Aorta (tissue), 5 donors: ENCODE data around the gene OLFM3. TPM values are rescaled to one million over a fixed set of nuclear protein-coding genes. Genes with fewer than 3 reads are reported as not detected.

Experiments
- ATAC-seq: fragments of 200-7000 bp; cut with Tn5 transposase; one replicate; pipeline ENCODE4 v1.9.1; 2022; ENCODE audit warnings: moderate library complexity; ENCODE audit not compliant: low FRiP score
- DNase-seq, 2 donors: peaks; one replicate each; pipeline ENCODE4 v3.0.0-alpha.2; 2020
- H3K27ac ChIP-seq, 2 donors: one replicate each; pipeline ENCODE4 v1.5.1; 2013; ENCODE audit warnings: low read length in 2 of 2, mild to moderate bottlenecking in 2 of 2, moderate library complexity in 2 of 2, control low read depth in 1 of 2, inconsistent platforms in 1 of 2, low read depth in 1 of 2
- H3K27me3 ChIP-seq, 2 donors: one replicate each; pipeline ENCODE4 v1.6.1; 2013; ENCODE audit warnings: control low read depth in 1 of 2, low read length in 1 of 2, mild to moderate bottlenecking in 1 of 2, moderate library complexity in 1 of 2; ENCODE audit not compliant: insufficient read depth in 2 of 2, control insufficient read depth in 1 of 2
- H3K36me3 ChIP-seq, 2 donors: one replicate each; pipeline ENCODE4 v1.6.1; 2013; ENCODE audit warnings: control low read depth in 1 of 2, low read length in 1 of 2, mild to moderate bottlenecking in 1 of 2; ENCODE audit not compliant: insufficient read depth in 2 of 2, control insufficient read depth in 1 of 2
- H3K4me1 ChIP-seq, 2 donors: one replicate each; pipeline ENCODE4 v1.6.1; 2013; ENCODE audit warnings: low read length in 2 of 2, control low read depth in 1 of 2, mild to moderate bottlenecking in 1 of 2, moderate library complexity in 1 of 2; ENCODE audit not compliant: insufficient read depth in 2 of 2, control insufficient read depth in 1 of 2
- H3K4me3 ChIP-seq, 2 donors: one replicate each; pipeline ENCODE4 v1.5.1; 2013; ENCODE audit warnings: low read length in 2 of 2, control low read depth in 1 of 2, mild to moderate bottlenecking in 1 of 2
- H3K9me3 ChIP-seq: one replicate; pipeline ENCODE4 v1.6.1; 2013; ENCODE audit warnings: mild to moderate bottlenecking, low read length; ENCODE audit not compliant: control insufficient read depth
- WGBS, 2 donors: extraction: QIAGEN DNeasy Blood & Tissue Kit; methylation state at CpG; one replicate each; pipeline ENCODE4 v1.1.7; 2013; 5-methylcytosine and 5-hydroxymethylcytosine counted together
- intact Hi-C, 2 donors: fragments of 100-400 bp; cut with DNase I; formaldehyde crosslinking; loops; one replicate each; pipeline versions ENCODE4 v1.14.2 to v1.15.0; 2022
- polyA plus RNA-seq, 2 donors: library from polyadenylated mRNA; stranded (reverse); fragments of 200-250 nt; gene quantifications; one replicate each; pipeline ENCODE4 v1.2.3, GENCODE V29; 2013
- total RNA-seq, 2 donors: library from RNA; stranded (reverse); fragmentation: NEBNext Ultra II Directional; extraction: Animal tissue kit (Norgen Biotek cat#: 25700); gene quantifications; one replicate each; pipeline ENCODE4 v1.2.1, GENCODE V29; 2021
- donor health status: healthy with polysubstance abuse.
- donor health status: Bipolar disorder and iron deficiency.
- donor health status: DM: no; HTN: no; CAD: no.
- donor health status: DM: no; HTN: no; CAD: no.
- donor health status: DM: yes; HTN: yes; CAD: no.

Gene OLFM3
- total and polyA plus RNA-seq, 4 donors: not detected

DNA sequence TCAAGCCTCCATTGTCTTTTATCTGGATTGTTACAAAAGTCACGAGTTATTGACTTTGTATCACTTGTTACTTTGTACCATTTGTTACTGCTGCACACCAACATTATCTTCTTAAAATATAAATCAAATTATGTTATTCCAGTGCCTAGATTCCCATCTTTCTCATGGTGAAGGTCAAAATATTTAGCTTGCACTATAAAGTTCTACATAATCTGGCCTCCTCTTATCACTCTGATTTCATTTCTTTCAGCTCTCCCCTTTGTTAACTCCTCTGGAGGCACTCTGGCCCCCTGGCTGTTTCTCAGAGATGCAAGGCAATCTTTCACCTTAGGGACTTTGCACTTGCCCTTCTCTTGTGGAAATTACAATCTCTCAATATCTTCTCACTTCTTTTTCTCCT lies 143.8 kb downstream of the OLFM3 start:
- 69 to 70% methylated on average over 1 of the region's 1 CpG for WGBS, 2 donors

DNA sequence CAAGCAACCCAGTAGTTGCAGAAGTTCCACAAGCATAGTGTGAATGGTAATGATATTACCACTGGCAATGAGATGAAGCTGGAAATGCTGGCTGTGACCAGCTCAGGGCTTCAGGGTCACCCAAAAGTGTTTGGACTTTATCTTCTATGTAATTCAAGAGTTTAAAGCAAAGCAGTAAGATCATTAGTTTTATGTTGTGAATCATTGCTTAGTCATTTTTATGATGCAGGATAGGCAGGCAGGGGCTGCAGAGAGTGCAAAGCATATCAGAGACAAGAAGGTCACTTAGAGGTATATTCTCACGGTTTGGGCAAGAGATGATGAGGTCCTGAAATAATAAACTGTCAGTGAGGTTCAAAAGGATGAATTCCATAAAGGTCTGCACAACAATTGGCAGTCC lies 147.4 kb downstream of the OLFM3 start:
- H3K36me3 ChIP-seq: no peaks in the 10 kb centered on the region
- no peaks in the 10 kb centered on the region for H3K9me3 ChIP-seq
- no peak for ATAC-seq
- DNase-seq: no peak
- WGBS, 2 donors: 41 to 47% methylated on average over 1 of the region's 1 CpG
- H3K27me3 ChIP-seq: no peaks in the 10 kb centered on the region
- H3K27ac ChIP-seq: no peak overlapping the region
- intact Hi-C loops: no loop called here
- H3K4me3 ChIP-seq: no peak overlapping the region
- H3K4me1 ChIP-seq: no peaks in the 10 kb centered on the region

More for the DNA sequence above, 143.8 kb downstream of the OLFM3 start:
- intact Hi-C loops: no loop called here
- Histone ChIP-seq H3K36me3 (no peaks in the 10 kb centered on the region), H3K9me3 (no peaks in the 10 kb centered on the region), H3K4me3 (no peak overlapping the region), H3K4me1 (no peaks in the 10 kb centered on the region), H3K27me3 (no peaks in the 10 kb centered on the region), H3K27ac (no peak overlapping the region)
- ATAC-seq (no peak), DNase-seq (no peak)

DNA sequence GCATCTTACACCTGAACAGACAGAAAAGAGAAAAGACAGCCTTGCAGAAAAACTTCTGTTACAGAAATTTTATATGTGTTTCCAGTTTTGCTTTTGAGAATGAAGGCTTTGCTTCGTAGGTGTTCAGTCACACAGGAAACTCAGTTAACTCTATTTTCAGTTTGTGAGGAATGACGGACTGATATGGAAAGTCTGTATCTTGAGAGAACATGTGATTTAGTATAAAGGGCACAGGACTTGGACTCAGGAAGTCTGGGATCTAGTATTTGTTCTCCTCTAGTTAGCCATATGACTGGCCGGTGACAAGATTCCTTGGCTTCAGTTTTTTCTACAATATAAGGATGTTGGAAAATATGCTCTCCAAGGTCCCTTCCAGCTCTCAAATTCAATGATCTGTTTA lies 149.1 kb downstream of the OLFM3 start:
- intact Hi-C loops: no loop called here
- ATAC-seq: no peak
- Histone ChIP-seq H3K36me3 (no peaks in the 10 kb centered on the region), H3K4me1 (no peaks in the 10 kb centered on the region), H3K27ac (no peak overlapping the region), H3K4me3 (no peak overlapping the region), H3K27me3 (no peaks in the 10 kb centered on the region), H3K9me3 (no peaks in the 10 kb centered on the region)
- DNase-seq: no peak
- WGBS, 2 donors: 18 to 29% methylated on average over 3 of the region's 3 CpGs

DNA sequence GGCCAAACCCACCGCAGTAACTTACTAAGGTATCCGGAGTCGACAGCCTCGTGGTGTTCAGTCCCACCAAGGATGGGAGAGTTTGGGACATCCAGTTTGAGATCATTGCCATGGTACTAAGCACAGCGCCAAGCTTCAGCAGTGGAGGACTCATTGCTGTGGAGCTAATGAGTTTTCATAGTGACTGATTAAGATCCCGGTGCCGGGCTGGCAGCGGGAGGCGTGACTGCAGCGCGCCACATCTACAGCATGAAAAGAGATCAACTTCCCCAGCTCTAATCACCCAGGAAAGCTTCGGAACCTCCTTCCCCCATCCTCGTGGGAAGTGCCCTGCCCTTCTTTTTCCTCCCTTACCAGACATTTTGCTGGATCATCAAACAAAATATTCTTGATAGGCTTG lies 149.9 kb downstream of the OLFM3 start:
- WGBS, 2 donors: 16 to 23% methylated on average over 13 of the region's 13 CpGs
- DNase-seq (no peak), ATAC-seq (no peak)
- intact Hi-C loops: no loop called here
- no peaks in the 10 kb centered on the region for H3K36me3 ChIP-seq
- H3K4me3 ChIP-seq: no peak overlapping the region
- H3K27me3 ChIP-seq: no peaks in the 10 kb centered on the region
- H3K9me3 ChIP-seq: no peaks in the 10 kb centered on the region
- no peak overlapping the region for H3K27ac ChIP-seq
- H3K4me1 ChIP-seq: no peaks in the 10 kb centered on the region

DNA sequence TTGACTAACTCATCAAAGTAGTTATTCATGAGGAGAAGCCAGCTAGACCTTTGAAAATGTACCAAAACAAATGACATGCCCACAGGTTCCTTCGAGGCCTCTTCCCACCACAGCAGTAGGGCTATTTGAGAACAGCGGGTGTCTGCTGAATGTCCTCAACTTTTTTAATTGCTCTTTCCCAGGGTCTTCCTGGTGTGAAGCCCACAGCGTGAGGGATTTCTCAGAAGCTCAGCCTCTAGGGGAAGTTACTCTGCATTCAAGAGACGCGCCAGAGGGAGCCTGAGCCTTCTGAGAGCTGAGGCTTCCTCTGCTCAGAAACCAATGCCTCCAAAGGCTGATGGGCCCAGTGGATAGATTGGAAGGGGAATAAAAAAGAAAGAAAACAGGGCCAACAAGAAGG lies 153.6 kb downstream of the OLFM3 start:
- Histone ChIP-seq H3K27me3 (no peaks in the 10 kb centered on the region), H3K4me1 (no peaks in the 10 kb centered on the region), H3K27ac (no peak overlapping the region), H3K4me3 (no peak overlapping the region), H3K36me3 (no peaks in the 10 kb centered on the region), H3K9me3 (no peaks in the 10 kb centered on the region)
- WGBS, 2 donors: 11 to 17% methylated on average over 5 of the region's 5 CpGs
- ATAC-seq (no peak), DNase-seq (no peak)
- intact Hi-C loops: no loop called here

- WGBS, 2 donors: 84 to 87% methylated on average over 4 of the region's 4 CpGs
- intact Hi-C loops: no loop called here
- ATAC-seq: no peak
These were observed 154.9 kb downstream of the OLFM3 start for GRCh38 chr1:101841824-101842223.

DNA sequence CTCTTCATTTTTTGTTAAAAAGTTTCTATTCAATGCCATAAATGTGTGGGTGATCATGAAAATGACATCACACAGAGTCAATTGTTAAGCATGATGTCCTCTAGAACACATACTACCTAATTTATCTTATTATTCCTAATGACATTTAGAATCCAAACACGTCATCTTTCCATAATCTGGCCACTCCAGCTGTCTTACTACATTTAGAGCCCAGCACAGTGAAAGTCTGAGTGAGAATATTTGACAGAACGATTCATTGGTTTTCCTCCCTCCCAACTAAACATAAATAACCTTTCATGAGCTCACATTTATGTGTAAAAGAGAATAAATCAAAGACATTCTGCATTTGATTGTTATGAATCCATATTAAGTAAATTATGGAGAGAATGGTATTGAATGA lies 160.7 kb downstream of the OLFM3 start:
- no peaks in the 10 kb centered on the region for H3K9me3 ChIP-seq
- ATAC-seq (no peak), DNase-seq (no peak)
- no peak overlapping the region for H3K4me3 ChIP-seq
- 36 to 41% methylated on average over 2 of the region's 2 CpGs for WGBS, 2 donors
- intact Hi-C loops: no loop called here
- H3K27ac ChIP-seq: no peak overlapping the region
- no peaks in the 10 kb centered on the region for H3K36me3 ChIP-seq
- no peaks in the 10 kb centered on the region for H3K4me1 ChIP-seq
- H3K27me3 ChIP-seq: no peaks in the 10 kb centered on the region

More at GRCh38 chr1:101841824-101842223, 154.9 kb downstream of the OLFM3 start:
- no peaks in the 10 kb centered on the region for H3K36me3 ChIP-seq
- H3K27me3 ChIP-seq: no peaks in the 10 kb centered on the region
- H3K4me1 ChIP-seq: no peaks in the 10 kb centered on the region
- no peak for DNase-seq
- H3K27ac ChIP-seq: no peak overlapping the region
- H3K4me3 ChIP-seq: no peak overlapping the region
- no peaks in the 10 kb centered on the region for H3K9me3 ChIP-seq

GRCh38 chr1:101833312-101833711 lies 163.4 kb downstream of the OLFM3 start:
- Histone ChIP-seq H3K27me3 (no peaks in the 10 kb centered on the region), H3K27ac (no peak overlapping the region), H3K4me1 (no peaks in the 10 kb centered on the region), H3K9me3 (no peaks in the 10 kb centered on the region), H3K4me3 (no peak overlapping the region), H3K36me3 (no peaks in the 10 kb centered on the region)
- ATAC-seq: no peak
- intact Hi-C loops: no loop called here
- WGBS, 2 donors: 55 to 56% methylated on average over 4 of the region's 4 CpGs
- no peak for DNase-seq

- no peaks in the 10 kb centered on the region for H3K27me3 ChIP-seq
- no peak overlapping the region for H3K27ac ChIP-seq
- ATAC-seq (no peak), DNase-seq (no peak)
- H3K4me1 ChIP-seq: no peaks in the 10 kb centered on the region
- H3K4me3 ChIP-seq: no peak overlapping the region
- H3K36me3 ChIP-seq: no peaks in the 10 kb centered on the region
- intact Hi-C loops: no loop called here
- H3K9me3 ChIP-seq: no peaks in the 10 kb centered on the region
These were observed 170.3 kb downstream of the OLFM3 start for GRCh38 chr1:101826416-101826815.
